Measurements from ENCODE around the gene JHY.

DNA sequence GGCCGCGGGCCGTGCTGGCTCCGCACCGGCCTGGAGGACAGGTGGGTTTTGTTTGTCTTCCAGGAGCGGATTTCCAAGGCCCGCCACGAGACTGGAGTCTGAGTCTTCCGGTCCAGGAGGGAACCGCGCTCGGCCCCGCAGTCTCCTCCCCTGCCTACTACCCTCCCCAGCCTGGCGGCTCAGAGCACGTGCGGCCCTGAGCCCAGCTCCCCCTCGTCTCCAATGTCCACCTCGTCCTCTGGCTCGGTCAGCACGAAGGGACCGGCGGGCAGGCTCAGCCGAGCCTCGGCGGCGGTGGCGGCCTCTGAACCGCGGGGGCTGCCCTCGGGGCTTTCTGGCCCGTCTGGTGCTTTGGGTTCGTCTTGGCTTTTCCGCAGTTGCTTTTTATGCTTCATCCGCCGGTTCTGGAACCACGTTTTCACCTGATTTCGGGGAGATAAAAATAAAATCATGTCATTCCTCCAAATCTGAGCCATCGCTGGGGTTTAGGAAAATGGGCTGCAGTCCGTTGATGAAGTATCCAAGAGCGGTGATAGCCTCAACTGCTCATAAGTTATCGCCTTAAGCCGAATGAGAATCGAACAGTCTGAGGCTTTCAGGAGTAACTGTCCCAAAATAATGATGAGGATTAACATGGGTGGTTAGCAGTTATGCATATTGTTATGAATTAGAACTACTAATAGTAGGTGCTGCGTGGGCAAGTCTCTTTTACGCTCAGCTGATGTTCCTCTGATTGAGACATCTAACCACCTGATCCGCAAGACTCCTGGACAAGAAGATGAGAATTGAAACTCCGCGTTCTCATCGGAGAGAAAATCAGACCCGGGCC lies 95.1 kb downstream of the JHY start:
- TF ChIP-seq POLR2A (IDR thresholded peaks at IDR 0.05; ENCODE audit: low read depth, low read length) (no peak), POLR2AphosphoS5 (IDR thresholded peaks at IDR 0.05; ENCODE audit: low read depth, low read length) (no peak), TAF1 (IDR thresholded peaks at IDR 0.05; ENCODE audit: low read depth, low read length) (no peak), SPI1 (IDR thresholded peaks at IDR 0.05; ENCODE audit: low read depth, low read length) (no peak), PAX5 (IDR thresholded peaks at IDR 0.05; ENCODE audit: insufficient read depth, low read length, severe bottlenecking) (no peak), POU2F2 (IDR thresholded peaks at IDR 0.05; ENCODE audit: low read depth, low read length) (no peak)

Data from GM12891 (cell line).